G401 (cell line): ENCODE results near the gene WIPF1. TPM values are rescaled to one million over a fixed set of nuclear protein-coding genes. Genes with fewer than 3 reads are reported as not detected.

Experiments
- DNase-seq: peaks from one replicate; pipeline ENCODE4 v3.0.0-alpha.2; 2015; ENCODE audit warnings: low spot score
- in situ Hi-C: cut with HindIII; loops from 2 replicates; pipeline ENCODE4 v1.10.0; 2016; ENCODE audit warnings: low sequenced_read_pairs, mixed read lengths
- total RNA-seq: library from RNA; depleted of rRNA; stranded (reverse); fragments of >200 nt; shearing (Covaris generic); gene quantifications from 2 replicates; pipeline ENCODE4 v1.2.3, GENCODE V29; 2014; rRNA removed

The WIPF1 gene
- total RNA-seq, 1 experiment from 2014 or later: not detected

DNA sequence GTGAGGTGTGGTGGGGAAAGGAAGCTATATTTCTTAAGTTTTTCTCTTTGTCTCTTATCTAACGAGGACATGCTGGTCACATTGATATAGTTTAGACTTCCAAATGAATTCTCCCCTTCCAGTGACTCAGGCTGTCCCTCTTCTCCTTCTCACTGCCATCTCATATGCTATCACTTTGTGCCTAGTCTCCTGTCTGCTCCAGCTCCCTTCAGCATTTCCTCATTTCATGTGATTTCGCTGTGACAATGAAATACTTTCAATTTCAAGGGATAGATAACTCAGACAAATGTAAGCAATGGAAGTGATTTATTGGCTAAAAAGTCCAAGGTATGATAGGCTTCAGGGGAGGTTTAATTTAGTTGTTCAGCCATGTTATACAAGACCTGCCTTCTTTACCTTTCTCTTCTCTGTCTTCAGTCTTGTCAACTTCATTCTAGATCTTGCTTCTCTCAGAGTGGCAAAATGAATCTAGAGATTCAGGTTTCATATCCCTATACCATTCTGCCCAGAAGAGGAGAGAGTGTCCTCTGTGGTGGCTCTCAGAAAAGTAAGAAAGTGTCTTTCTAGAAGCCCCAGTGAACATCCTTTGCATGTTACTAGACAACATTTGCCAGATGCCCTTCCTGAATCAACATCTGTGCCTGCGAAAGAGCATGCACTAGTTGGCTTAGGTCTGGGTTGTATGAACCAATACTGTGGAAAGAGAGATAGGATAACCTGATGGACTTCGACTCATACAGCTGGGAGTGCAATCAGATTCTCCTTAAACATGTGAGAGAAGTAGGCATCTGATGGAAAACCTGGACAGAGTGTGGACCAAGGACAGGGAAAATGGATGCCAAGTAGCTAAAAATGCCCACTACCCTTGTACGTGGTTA lies 80.9 kb downstream of the WIPF1 start:
- no peak for DNase-seq
- in situ Hi-C loops: no loop called here

DNA sequence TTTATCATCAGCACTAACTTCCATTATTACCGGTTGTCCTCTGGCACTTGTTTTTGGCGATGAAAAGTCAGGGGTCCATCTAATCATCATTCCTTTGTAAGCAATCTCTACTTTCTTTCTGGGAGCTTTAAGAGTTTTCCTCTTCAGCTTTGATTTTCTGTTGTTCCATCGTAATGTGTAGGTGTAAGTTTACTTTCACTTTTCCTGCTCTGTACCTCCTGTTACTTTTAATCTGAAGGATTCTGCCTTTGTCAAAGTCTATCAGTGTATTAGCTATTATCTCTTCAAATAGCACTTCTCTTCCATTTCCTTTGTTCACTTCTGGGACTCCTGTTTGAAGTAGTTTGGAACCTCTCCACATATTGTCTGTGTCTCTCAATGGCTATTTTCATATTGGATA lies 85.3 kb downstream of the WIPF1 start:
- in situ Hi-C loops: no loop called here
- DNase-seq: no peak

DNA sequence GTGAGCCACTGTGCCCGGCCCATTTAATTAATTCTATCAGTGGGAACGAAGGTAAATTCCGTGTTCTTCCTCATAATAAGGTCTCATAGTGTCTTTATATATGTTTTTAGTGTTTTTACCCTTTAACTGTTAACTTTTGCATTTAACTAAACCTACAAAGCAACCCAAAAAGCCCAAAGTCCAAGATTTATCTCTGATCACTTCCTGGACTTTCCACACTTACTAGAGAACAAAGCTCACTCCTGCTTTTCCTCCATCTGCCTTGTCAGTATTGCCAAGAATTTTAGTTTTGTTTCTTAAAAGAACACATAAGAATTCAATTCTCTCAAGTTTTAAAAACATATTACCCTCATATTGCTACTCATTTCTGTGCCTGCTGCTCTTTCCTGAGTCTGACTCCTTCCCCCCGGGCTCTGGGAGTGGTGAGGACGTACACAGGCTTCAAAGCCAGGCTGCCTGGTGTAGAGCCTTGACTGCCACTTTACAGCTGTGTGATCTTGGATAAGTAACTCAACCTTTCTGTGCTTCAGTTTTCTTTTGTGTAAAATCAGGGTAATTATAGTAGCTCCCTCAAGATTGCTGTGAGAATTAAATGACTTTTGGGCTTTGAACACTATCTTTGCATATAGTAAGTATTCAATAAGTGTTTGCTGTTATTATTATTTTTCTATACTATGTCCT lies 85.9 kb downstream of the WIPF1 start:
- no peak for DNase-seq
- in situ Hi-C loops: no loop called here

DNA sequence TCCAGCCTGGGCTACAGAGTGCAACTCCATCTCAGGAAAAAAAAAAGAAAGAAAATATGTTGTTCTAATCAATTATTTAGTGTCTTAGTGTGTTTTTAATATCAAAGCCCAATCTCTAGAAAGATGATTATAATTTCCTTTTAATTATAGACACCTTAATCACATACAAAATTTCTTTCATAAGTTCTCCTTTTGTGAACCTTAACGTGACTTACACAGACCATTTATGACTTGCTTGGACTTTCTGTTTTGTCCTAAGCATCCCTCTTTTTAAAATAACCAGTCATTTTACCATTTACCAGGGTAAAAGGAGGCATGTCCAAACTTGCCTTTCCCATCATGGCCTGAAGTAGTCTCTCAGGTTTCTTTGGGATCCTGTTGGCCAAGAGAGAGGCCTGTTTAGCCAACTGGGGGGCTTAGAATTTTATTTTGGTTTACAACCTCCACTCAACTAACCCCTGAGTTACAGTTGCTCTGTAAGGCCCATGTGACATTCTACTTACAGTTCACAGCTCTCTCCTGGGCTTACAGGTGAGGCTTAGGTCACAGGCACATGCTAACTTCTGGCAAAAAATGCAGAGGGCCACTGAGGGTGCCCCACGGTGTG lies 86.9 kb downstream of the WIPF1 start:
- DNase-seq: no peak
- in situ Hi-C loops: no loop called here

Other genes with a start within 250 kb of the WIPF1 start
- 7.4 and 11.4 TPM in 2 replicates for gene SCRN3, start 202.1 kb downstream of the WIPF1 start, total RNA-seq
- 0.20 and 0.37 TPM in 2 replicates for gene GPR155, start 110.8 kb downstream of the WIPF1 start, total RNA-seq
- gene CHRNA1, start 166.7 kb upstream of the WIPF1 start, total RNA-seq: not detected in 2 replicates